ENCODE results near the gene PSG7.
"Not testable (repeated sequence)": the region's sequence is repeated elsewhere in the genome, so short reads cannot be mapped to it uniquely, and the experiment has no call there.

Gene PSG7

GRCh38 chr19:42937107-42937506 is at the start of gene PSG7:
TSS of gene PSG7 (minus strand) at chr19:42937207. CDS start at chr19:42937076, 131 bp downstream.
- ATAC-seq, DNase-seq: not testable (repeated sequence)

DNA sequence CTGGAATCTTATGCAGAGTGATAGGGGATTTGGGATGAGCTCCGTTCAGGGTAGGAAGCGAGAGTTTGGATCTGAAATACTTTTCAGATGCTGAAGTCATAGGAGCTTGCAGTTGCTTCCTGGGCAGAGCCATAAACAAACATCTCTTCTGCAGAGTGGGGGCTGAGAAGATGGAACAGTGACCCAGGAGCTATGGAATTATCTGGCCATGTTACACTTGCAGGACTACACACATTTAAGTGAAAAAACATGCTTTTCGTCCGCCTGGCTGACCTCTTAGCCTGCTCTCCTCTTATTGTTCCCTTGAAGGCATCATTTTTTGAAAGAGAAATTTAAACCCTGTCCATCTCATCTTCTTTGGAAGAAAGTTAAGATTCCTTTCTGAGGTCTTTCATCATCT is 48.6 kb upstream of the PSG7 start:
- no peak for DNase-seq
- ATAC-seq: no peak

DNA sequence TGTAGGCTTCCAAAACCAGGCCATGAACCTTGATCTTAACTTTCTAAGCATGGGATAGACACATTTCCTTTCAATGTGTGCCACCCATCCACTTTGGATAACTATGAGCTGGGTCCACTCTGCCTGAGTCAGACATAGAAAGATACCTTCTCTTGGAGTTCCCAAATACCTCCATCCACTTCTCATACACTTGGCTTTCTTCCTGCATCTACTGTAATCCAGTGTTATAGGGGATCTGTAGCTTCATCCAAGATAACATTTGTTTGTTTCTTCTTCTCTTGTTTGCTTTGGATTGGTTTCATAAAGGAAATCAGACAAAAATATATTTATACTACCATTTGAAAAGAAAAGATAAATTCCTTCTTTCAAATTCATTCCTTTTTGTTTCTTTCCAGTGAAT is 45.1 kb upstream of the PSG7 start:
- DNase-seq, ATAC-seq: not testable (repeated sequence)

DNA sequence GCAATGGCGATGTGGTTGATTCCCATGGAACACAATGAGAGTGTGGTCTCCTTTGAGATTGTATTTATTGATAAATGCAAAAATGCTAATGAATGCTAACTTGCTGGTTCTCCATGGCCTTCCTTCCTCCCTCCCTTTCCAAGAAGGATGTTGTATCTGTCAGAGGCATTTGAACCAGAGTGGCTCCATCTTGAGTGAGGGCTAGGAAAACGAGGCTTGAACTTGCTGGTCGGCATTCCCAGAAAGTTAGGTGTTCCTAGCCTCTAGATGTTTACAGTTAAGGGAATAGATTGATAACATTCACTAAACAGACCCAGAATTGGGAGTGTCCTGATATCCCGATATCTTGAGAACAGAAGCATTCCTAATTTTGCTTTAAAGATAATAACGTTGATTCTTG is 34.4 kb upstream of the PSG7 start:
- not testable (repeated sequence) for ATAC-seq, DNase-seq

DNA sequence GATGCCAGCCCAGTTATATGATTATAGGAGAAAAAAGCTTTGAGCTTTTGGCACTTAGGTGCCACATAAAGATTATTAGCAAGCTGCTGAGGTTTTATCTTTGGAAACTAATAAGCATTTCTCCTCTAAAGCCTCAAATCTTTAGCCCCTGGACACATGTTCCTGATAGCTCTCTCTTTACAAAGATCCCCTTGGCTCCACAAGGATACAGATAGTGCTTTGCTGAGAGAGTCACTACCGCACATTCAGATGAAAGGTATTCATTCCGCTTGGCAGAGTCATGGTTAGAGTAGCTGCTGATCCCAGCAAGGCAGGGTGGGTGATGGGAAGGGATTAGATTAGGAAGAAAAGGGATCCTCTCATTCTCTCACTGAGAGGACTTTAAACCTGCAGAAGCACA is 28.2 kb upstream of the PSG7 start:
- ATAC-seq: no peak
- no peak for DNase-seq

- ATAC-seq (no peak), DNase-seq (no peak)
Observed at GRCh38 chr19:42961119-42961518, 24.1 kb upstream of the PSG7 start.

DNA sequence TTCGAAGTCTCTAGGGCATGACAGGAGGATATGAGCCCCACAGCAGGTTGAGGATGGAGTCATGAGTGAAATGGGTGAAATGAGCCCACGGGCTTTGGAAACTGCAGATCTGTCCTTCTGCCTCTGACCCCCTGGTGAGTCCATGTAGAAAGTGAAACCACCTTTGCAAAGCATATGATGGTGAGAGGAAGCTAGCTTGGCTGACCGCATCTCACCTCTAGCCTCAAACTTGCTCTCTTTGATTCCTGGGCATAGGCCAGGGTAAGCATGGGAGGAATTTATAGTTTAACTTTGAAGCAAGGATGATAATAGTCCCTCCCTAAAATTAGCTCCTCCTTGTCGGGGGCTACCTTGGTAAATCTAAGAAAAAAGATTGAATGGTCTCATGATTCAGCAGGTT is 15.1 kb upstream of the PSG7 start:
- not testable (repeated sequence) for DNase-seq, ATAC-seq

DNA sequence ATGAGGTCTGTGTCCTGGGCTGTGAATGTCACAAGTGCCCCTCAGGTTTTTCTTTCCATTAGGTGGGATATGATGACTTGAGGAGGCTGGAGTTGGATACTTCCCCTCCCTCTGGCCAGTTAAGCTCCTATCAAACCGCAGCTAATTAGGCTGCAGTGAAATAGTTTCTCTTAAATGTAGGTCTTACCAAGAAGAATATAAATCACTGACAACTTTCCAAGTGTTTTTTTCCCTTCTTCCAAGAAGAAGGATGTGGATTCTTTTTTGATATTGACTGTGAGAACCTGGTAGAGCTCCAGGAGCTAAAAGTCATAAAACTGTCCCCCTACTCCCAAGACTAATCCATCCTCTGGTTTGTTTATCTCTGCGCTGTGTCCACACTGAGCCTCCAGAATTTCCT is 14.5 kb upstream of the PSG7 start:
- DNase-seq, ATAC-seq: not testable (repeated sequence)

- DNase-seq: no peak
Observed at GRCh38 chr19:42942187-42942789, 5.3 kb upstream of the PSG7 start.

DNA sequence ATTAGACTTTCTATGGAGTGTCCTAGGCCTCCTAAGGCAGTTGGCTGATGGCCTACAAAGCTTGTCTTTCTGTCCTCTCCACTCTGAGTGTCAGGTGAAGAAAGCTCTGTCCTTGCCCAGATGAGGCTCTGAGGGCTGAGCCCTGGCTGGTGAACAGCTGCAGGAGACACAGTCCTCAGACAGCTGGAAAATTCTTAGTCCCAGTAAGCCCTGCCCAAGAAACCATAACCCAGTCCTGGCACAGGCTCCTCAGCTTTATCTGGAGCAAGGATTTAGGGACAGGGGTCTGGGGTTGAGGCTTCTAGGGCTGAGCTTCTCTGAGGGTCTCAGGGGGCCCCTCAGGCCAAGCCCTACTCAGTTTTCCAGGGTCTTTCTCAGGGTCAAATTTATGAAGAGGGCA is 2.3 kb downstream of the PSG7 start:
- ATAC-seq, DNase-seq: not testable (repeated sequence)

More at GRCh38 chr19:42942187-42942789, 5.3 kb upstream of the PSG7 start:
- no peak for ATAC-seq

GRCh38 chr19:42934183-42934582 is 2.8 kb downstream of the PSG7 start:
- ATAC-seq, DNase-seq: not testable (repeated sequence)

DNA sequence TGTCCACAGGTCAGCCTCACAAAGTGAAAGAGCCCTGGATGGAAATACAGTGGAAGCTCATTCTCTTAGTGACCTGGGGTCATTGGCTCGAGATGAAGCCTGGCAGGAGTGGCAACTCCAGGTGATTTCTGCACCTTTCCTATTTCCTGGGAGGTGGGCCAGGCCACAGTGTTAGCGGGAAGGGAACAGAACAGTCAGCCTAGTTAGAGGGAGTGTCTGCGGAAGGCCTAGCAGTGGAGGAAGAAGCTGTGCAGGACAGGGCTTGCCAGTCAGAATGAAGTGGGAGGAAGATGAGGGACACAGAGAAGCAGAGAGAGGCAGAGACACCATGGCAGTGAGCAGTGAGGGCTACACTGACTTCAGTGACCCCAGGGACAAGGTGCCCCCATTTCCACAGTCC is 3.6 kb downstream of the PSG7 start:
- DNase-seq, ATAC-seq: not testable (repeated sequence)

DNA sequence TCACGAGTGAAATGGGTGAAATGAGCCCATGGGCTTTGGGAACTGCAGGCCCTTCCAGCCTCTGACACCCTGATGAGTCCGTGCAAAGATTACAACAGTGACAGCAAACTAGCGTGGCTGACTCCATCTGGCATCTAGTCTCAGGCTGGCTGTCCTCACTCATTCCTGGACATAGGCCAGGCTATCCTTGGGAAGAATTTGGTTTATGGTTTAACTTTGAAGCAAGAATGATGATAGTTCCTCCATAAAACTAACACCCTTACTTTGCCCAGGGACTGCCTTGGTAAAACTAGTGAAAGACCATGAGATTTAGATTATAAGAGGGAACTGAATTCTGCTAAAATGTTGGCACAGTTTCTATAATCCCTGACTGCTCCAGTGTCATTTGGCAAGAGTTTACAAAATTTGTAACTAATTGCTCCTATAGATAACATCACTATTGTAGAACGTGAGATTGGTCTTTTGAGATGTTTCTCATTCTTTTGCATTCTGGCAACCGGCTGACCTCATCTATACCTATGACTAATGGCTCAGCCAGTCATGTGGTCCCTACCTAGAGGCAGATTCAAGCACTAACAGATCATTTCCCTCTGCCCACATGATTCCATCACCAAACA is 4.4 kb downstream of the PSG7 start:
- not testable (repeated sequence) for ATAC-seq, DNase-seq

DNA sequence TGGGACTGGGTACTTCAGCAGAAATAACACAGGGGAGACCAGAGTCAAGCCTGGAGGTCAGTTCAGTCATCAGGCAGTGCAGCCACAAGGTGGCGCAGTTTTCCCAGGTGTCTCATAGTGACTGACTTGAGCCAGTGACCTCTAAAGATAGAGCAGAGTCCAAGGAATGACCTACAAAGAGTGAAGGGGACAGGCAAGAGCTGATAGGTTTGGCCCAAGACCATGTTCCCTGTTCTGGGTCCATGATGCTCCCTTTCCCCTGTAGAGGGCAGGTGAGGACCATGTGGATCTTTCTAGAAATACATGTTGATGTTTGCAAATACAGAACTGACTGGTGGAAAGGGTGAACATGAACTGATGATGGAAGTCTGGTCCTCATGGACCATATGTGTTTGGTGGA is 6.8 kb downstream of the PSG7 start:
- not testable (repeated sequence) for ATAC-seq
- DNase-seq: peak; percentile 45

DNA sequence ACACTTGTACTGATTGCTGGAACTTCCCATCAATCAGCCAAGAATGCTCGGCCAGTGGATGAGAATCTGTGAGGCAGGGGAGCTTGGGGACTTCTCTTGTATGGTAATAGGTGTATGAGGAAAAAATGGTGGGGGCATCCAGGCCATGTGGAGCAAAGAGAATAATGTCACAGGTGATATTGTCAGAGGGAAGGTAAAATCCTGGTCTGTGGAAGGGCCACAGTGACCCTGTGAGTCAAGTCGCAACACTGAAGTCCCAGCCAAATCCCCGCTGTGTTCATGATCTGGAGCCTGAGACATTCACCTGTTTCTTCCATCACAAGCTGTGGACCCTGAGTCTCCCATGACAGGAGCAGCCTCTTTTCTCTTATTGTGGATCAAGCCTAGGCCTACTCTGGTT is 8.1 kb downstream of the PSG7 start:
- DNase-seq: no peak
- ATAC-seq: no peak

DNA sequence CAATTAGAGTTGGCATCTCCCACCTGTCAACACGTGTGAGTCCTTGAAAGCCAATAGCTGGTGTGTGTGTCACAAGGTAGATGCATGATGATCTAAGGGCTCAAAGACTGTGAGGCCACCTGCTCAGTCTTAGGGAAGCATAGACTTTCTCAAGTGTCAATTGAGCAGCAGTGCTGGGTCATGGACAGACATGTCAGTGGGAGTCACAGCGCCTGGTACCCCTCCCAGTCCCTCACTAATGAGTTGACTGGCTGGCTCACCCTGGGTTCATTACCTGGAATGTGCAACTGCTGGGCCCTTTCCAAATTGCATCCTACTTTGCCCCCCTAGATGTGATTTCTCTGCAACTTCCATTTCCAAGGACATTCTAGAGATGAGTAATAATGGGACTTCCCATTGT is 10.2 kb downstream of the PSG7 start:
- ATAC-seq: no peak
- no peak for DNase-seq

- ATAC-seq: not testable (repeated sequence)
- peak; percentile 40 for DNase-seq
Observed at GRCh38 chr19:42923106-42923505, 13.9 kb downstream of the PSG7 start.

- DNase-seq, ATAC-seq: not testable (repeated sequence)
Observed at GRCh38 chr19:42920971-42921370, 16.0 kb downstream of the PSG7 start.

GRCh38 chr19:42919757-42920079 is 17.3 kb downstream of the PSG7 start:
- DNase-seq: no peak
- no peak for ATAC-seq

- not testable (repeated sequence) for DNase-seq, ATAC-seq
Observed at GRCh38 chr19:42919070-42919756, 17.8 kb downstream of the PSG7 start.

- DNase-seq, ATAC-seq: not testable (repeated sequence)
Observed at GRCh38 chr19:42918377-42919069, 18.5 kb downstream of the PSG7 start.

DNA sequence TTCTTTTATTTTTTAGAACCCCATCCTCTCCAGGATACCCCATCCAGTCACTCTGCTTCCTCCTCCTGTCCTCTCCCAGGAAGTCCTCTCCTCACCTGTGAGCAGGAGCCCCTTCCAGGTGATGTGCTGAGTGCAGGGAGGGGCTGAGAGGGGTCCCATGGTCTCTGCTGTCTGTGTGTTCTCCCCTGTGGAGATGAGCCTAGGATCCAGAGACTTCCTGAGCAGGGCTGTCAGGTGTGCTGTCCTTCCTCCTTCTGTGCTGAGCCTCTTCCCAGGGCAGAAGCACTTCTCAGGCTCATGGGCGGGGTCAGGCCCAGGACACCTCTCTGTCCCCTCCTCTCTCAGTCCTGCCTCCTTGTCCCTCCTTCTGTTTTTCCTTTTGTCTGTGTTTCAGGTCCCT is 19.4 kb downstream of the PSG7 start, which contains the start of gene PSG6:
Gene PSG6 (minus strand): TSS at position 261 of the 400 bp plus-strand sequence. CDS start 102 bp downstream, at position 159.
- DNase-seq, ATAC-seq: not testable (repeated sequence)
